Tibial nerve (tissue), 4 donors: ENCODE measurements around the gene VASH1.

Source experiments
- CTCF ChIP-seq, 5 experiments: fragments of 200-600 bp in 3 of 5; fragments of 450-650 bp in 2 of 5; sonication (generic) in 3 of 5; IDR thresholded peaks; one replicate each; pipeline ENCODE4 v1.5.1; 2016 to 2019; ENCODE audit warnings: antibody characterized with exemption in 5 of 5, mild to moderate bottlenecking in 3 of 5, moderate library complexity in 2 of 5
- EP300 ChIP-seq, 2 donors: sonication (generic); formaldehyde crosslinking; IDR thresholded peaks; one replicate each; pipeline ENCODE4 v1.6.1; 2017; ENCODE audit warnings: antibody characterized with exemption in 2 of 2, mild to moderate bottlenecking in 1 of 2
- POLR2A ChIP-seq, 2 donors: fragments of 450-650 bp; IDR thresholded peaks; one replicate each; pipeline ENCODE4 v1.6.1; 2017; ENCODE audit warnings: antibody characterized with exemption in 2 of 2, mild to moderate bottlenecking in 2 of 2, moderate library complexity in 2 of 2

GRCh38 chr14:76720382-76720813 lies 40.9 kb upstream of the VASH1 start:
- TF ChIP-seq CTCF (IDR thresholded peaks at IDR 0.05) (no peak), POLR2A (IDR thresholded peaks at IDR 0.05) (no peak), EP300 (IDR thresholded peaks at IDR 0.05) (peak in 1 of 2 donors; percentile 29)
